H1 (cell line): ENCODE data around the gene UNC79. TPM values are rescaled to one million over a fixed set of nuclear protein-coding genes. Genes with fewer than 3 reads are reported as not detected.

Experiments used
- BCL11A ChIP-seq, 2 experiments: IDR thresholded peaks; one replicate each; pipeline ENCODE4 v1.6.1; 2011; ENCODE audit warnings: low read depth in 2 of 2, low read length in 2 of 2, mild to moderate bottlenecking in 2 of 2
- SP4 ChIP-seq: IDR thresholded peaks from 2 replicates; pipeline ENCODE4 v1.6.1; 2012; ENCODE audit warnings: low read length, inconsistent platforms
- TAF1 ChIP-seq: IDR thresholded peaks from 2 replicates; pipeline ENCODE4 v1.6.1; 2011; ENCODE audit warnings: mild to moderate bottlenecking, low read depth, low read length
- polyA plus RNA-seq, 7 experiments: library from polyadenylated mRNA; depleted of rRNA in 3 of 7; stranded (reverse) in 5 of 7; unstranded in 2 of 7; fragments of >200 nt in 5 of 7; fragments of 200-250 nt in 2 of 7; gene quantifications; 1 replicate in 5 of 7; 2 replicates in 1 of 7; 4 replicates in 1 of 7; pipeline versions ENCODE4 v1.2.1 to v1.2.3, GENCODE V29; 2011 to 2013; ENCODE audit warnings: missing spikeins in 2 of 7, mixed read lengths in 2 of 7
- total RNA-seq: library from RNA; stranded (reverse); fragmentation: NEBNext Ultra II Directional; extraction: Animal tissue kit (Norgen Biotek cat#: 25700); gene quantifications from 2 replicates; pipeline ENCODE4 v1.2.1, GENCODE V29; 2021
- TF ChIP-seq, protein P1 (sequence below): IDR thresholded peaks from 2 replicates; pipeline ENCODE4 v1.6.1; 2012; ENCODE audit warnings: inconsistent platforms

Gene UNC79
- total and polyA plus RNA-seq, 2 of the 8 experiments (the other 6 are each of a cell fraction or from before 2014, with no cell fraction given), result 1.8 to 2.3 TPM

DNA sequence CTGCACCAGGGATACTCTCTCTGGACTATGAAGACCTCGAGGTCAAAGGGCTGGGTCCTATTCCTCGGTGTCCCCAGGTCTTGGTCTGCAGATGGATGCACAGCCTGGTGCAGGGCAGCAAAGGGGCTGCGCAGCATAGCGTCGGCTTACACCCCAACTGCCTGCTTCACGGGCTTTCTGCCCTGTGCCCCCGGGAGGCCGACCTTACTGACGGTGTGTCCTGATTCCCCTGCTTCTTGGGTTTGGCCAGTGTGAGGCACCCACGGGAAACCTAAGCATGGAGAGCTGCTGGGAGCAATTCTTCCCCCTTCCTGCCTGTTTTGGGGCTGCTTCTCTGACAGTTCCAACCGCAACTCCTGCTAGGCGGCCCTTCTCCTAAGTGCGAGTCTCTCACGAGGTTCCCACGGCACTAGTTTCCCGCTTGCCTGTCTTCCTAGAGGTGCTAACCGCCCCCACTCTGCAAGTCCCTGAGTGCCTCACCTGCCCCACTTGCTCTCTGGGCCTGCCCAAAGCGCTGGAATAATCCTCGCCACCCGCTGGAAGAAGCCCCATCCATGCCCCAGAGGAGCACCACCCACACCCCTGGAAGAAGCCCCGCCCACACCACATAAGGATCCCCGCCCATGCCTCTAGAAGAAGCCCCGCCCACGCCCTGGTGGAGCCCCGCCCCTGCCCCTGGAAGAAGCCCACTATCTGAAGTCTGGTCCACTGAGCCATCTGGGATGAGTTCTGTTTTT is 303.5 kb downstream of the UNC79 start (continued):
- TF ChIP-seq, protein P1, sequence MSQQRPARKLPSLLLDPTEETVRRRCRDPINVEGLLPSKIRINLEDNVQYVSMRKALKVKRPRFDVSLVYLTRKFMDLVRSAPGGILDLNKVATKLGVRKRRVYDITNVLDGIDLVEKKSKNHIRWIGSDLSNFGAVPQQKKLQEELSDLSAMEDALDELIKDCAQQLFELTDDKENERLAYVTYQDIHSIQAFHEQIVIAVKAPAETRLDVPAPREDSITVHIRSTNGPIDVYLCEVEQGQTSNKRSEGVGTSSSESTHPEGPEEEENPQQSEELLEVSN, result no peak
- no peak for TF ChIP-seq BCL11A (IDR thresholded peaks at IDR 0.05; ENCODE audit: low read depth in 2 of 2, low read length in 2 of 2)
- TF ChIP-seq SP4, result no peak
- TF ChIP-seq TAF1, result no peak
